HG03558 (cell line): Measurements from ENCODE around the gene DNAJB11.
A peak's percentile ranks its signal among the peaks of the same experiment; 100 is the strongest.
"Not testable (repeated sequence)": the region's sequence is repeated elsewhere in the genome, so short reads cannot be mapped to it uniquely, and the experiment has no call there.

Source experiments
- ATAC-seq: cut with Tn5 transposase; IDR thresholded peaks from one replicate; pipeline ENCODE4 v1.9.1; 2021; ENCODE audit warnings: moderate number of reproducible peaks; ENCODE audit not compliant: unreplicated experiment; ENCODE audit errors: extremely low read depth

Gene DNAJB11

DNA sequence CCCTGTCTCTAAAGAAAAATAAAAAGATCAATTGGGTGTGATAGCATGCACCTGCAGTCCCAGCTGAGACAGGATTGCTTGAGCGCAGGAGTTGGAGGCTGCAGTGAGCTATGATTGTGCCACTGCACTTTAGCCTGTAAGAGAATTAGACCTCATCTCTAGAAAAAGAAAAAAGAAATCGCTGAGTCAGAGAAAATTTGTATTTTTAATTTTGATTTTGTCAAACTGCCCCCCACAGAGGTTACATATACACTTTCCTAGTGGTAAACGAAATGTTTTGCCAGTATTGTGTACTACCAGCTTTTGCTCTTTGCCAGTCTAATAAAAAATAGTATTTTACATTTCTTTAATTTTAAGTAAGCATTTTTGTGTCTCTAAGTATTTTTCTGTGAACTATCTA is 21.0 kb upstream of the DNAJB11 start:
- no peak for ATAC-seq

- ATAC-seq: no peak
These were observed 19.1 kb upstream of the DNAJB11 start for GRCh38 chr3:186551387-186551786.

GRCh38 chr3:186552408-186553031 is 18.0 kb upstream of the DNAJB11 start:
- ATAC-seq: no peak

DNA sequence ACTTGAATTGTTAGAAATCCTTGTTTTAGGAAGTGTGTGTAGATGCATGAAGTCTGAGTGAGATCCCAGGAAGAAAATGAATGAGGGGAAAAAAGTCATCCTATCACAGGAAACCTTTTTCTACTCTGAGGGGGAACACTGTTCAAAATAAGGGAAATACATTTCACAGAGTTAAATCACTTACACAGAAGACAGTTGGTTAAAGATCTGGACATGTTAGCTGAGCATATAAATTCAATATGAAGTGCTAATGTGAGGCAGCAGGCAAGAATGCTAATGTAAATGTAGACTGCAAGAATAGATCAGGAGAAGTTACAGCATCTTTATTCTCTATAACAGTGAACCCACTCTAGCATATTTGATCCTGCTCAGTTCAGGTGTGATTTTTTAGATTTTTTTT is 5.9 kb upstream of the DNAJB11 start:
- ATAC-seq: no peak

- no peak for ATAC-seq
These were observed 3.8 kb upstream of the DNAJB11 start for GRCh38 chr3:186566772-186567071.

DNA sequence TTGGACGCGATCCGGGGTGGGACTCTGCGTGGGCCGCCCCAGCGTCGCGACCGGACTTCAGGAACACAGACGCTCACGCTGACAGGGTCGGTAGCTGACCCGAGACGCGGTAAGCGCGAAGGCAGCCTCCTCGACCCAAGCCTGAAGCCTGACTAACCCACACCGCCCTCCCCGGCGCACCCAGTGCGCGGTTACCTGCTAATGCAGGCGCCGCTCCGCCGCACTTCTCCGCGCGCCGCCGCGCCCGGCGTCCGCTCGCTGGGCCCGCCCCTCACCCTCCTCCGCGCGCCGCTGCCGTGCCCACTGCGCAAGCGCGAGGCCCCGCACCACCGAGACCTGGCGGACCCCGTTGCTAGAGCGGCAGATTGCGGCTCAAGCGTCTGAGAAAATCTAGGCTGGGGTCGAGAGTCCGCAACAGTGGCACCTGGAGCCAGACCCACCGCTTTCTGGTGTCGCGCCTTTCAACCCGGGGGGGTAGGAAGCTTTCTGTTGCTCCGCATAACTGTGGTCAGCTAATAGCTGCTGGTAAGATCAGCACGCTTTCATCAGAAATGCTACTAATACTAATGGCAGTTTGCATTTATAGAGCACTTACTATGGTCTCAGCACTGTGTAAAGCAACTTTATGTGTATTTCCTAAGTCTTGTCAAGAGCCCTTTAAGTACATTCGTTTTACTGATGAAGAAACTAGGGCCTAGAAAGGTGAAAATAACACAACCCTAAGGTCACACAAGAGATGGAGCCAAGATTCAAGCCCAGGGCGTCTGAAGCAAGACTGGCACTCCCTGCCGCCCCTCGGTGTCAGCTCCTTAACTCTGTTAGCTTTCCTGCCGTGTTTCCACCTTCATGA is 3.2 kb upstream of the DNAJB11 start, which contains the start of gene TBCCD1:
Gene TBCCD1 (minus strand): TSS at position 268 of the 850 bp plus-strand sequence. CDS start 3,010 bp downstream, outside the sequence.
- peak; percentile 35 for ATAC-seq

- not testable (repeated sequence) for ATAC-seq
These were observed 1.2 kb upstream of the DNAJB11 start for GRCh38 chr3:186569361-186569760.

DNA sequence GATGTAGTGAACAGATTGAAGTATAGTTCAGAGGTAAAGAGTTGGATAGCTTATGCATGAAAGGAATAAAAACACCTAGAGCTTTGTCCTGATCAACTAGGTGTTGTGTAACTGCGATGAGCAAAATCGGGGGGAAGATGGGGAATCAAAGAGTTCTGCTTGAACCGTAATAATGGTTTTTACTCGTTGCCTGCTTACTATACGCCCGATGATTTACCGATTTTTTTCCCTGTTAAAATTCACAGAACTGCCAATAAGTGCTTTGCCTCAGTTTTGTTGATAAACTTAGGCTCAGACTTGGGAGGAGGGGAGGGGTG is 783 bp upstream of the DNAJB11 start:
- ATAC-seq: no peak

GRCh38 chr3:186570941-186571643 is 572 bp downstream of the DNAJB11 start:
- ATAC-seq: no peak

- no peak for ATAC-seq
These were observed 1.1 kb downstream of the DNAJB11 start for GRCh38 chr3:186571644-186572013.

DNA sequence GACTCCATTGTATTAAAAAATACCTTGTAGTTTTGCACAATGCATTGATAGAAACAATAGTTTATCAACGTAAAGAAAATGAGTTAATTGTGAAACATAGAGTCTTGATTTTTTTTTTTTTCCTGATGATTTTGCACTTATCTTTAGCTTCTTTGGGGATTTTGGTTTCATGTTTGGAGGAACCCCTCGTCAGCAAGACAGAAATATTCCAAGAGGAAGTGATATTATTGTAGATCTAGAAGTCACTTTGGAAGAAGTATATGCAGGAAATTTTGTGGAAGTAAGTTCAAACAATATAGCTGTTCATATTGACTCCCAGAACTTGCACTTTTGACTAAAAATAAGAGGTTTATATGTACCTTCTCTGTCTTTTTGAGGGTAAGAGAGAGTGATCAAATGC is 7.0 kb downstream of the DNAJB11 start:
- no peak for ATAC-seq

- ATAC-seq: no peak
These were observed 10.3 kb downstream of the DNAJB11 start for GRCh38 chr3:186580785-186581184.

- no peak for ATAC-seq
These were observed 12.0 kb downstream of the DNAJB11 start for GRCh38 chr3:186582541-186582940.

GRCh38 chr3:186583831-186584230 is 13.3 kb downstream of the DNAJB11 start:
- no peak for ATAC-seq

DNA sequence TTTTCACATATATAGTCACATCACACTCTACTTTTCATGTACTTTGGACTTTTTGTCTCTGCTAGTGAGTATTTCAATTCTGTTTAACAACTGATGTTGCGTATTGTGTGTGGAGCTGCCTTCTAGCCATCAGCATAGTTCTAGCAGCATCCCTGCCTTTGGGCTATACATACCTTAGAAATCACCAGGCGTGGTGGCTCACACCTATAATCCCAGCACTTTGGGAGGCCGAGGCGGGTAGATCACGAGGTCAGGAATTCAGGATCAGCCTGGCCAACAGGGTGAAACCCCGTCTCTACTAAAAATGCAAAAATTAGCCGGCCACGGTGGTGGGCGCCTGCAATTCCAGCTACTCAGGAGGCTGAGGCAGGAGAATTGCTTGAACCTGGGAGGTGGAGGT is 15.7 kb downstream of the DNAJB11 start:
- ATAC-seq: not testable (repeated sequence)

- no peak for ATAC-seq
These were observed 16.7 kb downstream of the DNAJB11 start for GRCh38 chr3:186587183-186587582.

GRCh38 chr3:186588632-186589031 is 18.1 kb downstream of the DNAJB11 start:
- ATAC-seq: no peak

DNA sequence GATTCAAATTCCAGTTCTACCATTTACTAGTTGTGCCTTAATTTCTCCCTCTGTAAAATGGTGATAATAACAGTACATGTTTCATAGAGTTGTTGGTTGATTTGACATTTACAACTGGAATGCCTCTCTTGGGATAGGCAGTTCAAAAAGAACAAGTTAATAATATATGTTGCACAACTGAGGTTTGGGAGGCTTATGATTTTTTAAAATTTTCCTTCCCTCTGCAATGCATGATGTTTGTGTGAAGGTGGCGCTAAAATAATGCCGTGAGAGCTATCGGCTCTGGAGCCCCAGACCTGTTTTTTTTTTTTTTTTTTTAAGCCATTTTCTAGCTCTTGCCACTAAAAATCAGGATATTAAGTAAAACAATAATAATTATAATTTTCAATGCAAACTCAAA is 18.6 kb downstream of the DNAJB11 start:
- no peak for ATAC-seq

GRCh38 chr3:186589856-186590579 is 19.5 kb downstream of the DNAJB11 start:
- no peak for ATAC-seq

DNA sequence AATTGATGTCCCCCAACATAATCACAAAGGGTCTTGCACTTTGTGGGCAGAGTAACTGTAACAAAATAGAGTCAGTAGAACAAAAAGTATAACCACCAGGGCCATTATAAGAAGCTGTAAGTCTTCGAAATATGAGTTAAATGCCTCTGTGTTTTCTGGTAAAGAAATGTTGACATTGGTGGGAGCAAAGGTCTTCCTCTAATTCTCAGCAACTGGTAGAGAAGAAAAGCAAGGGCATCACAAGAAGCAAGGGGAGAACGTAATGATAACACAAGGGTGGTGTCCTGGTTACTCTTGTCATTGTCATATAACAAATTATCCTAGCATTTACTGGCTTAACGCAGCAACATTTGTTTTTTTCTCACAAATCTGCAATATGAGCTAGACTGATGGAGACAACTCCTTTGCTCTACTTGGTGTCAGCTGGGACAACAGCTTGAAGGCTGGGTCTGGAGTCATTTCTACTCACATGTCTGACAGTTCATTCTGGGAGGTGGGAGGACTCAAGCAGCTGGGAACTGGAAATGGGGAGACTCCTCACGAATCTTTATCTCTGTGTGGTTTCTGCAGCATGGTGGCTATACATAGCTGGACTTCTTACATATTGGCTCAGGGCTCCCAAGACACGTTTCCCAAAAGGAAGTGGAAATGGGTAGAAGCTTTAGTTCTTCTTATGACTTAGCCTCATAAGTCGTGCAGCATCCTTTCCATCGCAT is 20.2 kb downstream of the DNAJB11 start:
- ATAC-seq: no peak
